ENCODE measurements around the gene RASD2. TPM values are rescaled to one million over a fixed set of nuclear protein-coding genes. Genes with fewer than 3 reads are reported as not detected.

The RASD2 gene
- total RNA-seq, 1 experiment from 2014 or later, result 3.1 TPM

DNA sequence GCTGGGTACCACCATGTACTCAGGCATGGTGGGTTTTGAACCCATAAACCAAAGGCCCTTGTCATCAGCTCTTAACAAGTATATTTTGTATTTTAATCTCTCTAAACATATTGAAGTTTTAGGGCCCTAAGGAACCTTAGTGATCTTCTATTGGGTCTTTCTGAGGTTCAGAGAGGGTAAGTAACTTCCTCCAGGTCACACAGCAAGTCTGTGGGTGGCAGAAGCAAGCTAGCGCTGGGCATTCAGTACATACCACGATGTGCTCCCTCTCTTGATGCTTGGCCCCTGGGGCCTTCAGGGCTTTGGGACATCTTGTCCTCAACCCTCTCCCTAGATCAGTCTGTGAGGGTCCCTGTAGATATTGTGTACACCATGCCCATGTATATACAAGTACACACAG, 12.7 kb downstream of the RASD2 start:
- no peak overlapping the region for H3K4me3 Mint-ChIP-seq
- ATAC-seq (no peak), DNase-seq (ENCODE audit: low spot score) (no peak)
- no peaks in the 10 kb centered on the region for H3K36me3 Mint-ChIP-seq
- ChIA-PET POLR2A (no interaction called here), CTCF (interaction anchor here (1.6 to 2.0 kb wide), 2 partner anchors 12 to 15 kb away, joined by 5 to 6 read pairs; partner anchors contain the start of gene RASD2)
- H3K4me1 Mint-ChIP-seq, result peaks cover 24% of the 10 kb centered on the region
- H3K27ac Mint-ChIP-seq, result no peak overlapping the region
- TF ChIP-seq ZNF396 (CRISPR knock-in tag; IDR thresholded peaks at IDR 0.05; ENCODE audit: borderline replicate concordance) (no peak), SOX15 (CRISPR knock-in tag; IDR thresholded peaks at IDR 0.05) (no peak), OVOL2 (CRISPR knock-in tag; IDR thresholded peaks at IDR 0.05; ENCODE audit: borderline replicate concordance) (no peak), ESRRA (CRISPR knock-in tag; IDR thresholded peaks at IDR 0.05; ENCODE audit: borderline replicate concordance) (no peak), NR3C1 (CRISPR knock-in tag; conservative IDR thresholded peaks at IDR 0.05; ENCODE audit: low read depth) (no peak), JUN (CRISPR knock-in tag; IDR thresholded peaks at IDR 0.05) (no peak)
- TF ChIP-seq, protein P1, sequence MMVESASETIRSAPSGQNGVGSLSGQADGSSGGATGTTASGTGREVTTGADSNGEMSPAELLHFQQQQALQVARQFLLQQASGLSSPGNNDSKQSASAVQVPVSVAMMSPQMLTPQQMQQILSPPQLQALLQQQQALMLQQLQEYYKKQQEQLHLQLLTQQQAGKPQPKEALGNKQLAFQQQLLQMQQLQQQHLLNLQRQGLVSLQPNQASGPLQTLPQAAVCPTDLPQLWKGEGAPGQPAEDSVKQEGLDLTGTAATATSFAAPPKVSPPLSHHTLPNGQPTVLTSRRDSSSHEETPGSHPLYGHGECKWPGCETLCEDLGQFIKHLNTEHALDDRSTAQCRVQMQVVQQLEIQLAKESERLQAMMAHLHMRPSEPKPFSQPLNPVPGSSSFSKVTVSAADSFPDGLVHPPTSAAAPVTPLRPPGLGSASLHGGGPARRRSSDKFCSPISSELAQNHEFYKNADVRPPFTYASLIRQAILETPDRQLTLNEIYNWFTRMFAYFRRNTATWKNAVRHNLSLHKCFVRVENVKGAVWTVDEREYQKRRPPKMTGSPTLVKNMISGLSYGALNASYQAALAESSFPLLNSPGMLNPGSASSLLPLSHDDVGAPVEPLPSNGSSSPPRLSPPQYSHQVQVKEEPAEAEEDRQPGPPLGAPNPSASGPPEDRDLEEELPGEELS (CRISPR knock-in tag; IDR thresholded peaks at IDR 0.05), result no peak
- TF ChIP-seq, protein P2, sequence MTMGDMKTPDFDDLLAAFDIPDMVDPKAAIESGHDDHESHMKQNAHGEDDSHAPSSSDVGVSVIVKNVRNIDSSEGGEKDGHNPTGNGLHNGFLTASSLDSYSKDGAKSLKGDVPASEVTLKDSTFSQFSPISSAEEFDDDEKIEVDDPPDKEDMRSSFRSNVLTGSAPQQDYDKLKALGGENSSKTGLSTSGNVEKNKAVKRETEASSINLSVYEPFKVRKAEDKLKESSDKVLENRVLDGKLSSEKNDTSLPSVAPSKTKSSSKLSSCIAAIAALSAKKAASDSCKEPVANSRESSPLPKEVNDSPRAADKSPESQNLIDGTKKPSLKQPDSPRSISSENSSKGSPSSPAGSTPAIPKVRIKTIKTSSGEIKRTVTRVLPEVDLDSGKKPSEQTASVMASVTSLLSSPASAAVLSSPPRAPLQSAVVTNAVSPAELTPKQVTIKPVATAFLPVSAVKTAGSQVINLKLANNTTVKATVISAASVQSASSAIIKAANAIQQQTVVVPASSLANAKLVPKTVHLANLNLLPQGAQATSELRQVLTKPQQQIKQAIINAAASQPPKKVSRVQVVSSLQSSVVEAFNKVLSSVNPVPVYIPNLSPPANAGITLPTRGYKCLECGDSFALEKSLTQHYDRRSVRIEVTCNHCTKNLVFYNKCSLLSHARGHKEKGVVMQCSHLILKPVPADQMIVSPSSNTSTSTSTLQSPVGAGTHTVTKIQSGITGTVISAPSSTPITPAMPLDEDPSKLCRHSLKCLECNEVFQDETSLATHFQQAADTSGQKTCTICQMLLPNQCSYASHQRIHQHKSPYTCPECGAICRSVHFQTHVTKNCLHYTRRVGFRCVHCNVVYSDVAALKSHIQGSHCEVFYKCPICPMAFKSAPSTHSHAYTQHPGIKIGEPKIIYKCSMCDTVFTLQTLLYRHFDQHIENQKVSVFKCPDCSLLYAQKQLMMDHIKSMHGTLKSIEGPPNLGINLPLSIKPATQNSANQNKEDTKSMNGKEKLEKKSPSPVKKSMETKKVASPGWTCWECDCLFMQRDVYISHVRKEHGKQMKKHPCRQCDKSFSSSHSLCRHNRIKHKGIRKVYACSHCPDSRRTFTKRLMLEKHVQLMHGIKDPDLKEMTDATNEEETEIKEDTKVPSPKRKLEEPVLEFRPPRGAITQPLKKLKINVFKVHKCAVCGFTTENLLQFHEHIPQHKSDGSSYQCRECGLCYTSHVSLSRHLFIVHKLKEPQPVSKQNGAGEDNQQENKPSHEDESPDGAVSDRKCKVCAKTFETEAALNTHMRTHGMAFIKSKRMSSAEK (CRISPR knock-in tag; IDR thresholded peaks at IDR 0.05; ENCODE audit: borderline replicate concordance), result no peak
- TF ChIP-seq, protein P3, sequence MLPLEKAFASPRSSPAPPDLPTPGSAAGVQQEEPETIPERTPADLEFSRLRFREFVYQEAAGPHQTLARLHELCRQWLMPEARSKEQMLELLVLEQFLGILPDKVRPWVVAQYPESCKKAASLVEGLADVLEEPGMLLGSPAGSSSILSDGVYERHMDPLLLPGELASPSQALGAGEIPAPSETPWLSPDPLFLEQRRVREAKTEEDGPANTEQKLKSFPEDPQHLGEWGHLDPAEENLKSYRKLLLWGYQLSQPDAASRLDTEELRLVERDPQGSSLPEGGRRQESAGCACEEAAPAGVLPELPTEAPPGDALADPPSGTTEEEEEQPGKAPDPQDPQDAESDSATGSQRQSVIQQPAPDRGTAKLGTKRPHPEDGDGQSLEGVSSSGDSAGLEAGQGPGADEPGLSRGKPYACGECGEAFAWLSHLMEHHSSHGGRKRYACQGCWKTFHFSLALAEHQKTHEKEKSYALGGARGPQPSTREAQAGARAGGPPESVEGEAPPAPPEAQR (CRISPR knock-in tag; IDR thresholded peaks at IDR 0.05), result no peak
- no peaks in the 10 kb centered on the region for H3K27me3 Mint-ChIP-seq (ENCODE audit: low read depth)
- no peaks in the 10 kb centered on the region for H3K9me3 Mint-ChIP-seq

DNA sequence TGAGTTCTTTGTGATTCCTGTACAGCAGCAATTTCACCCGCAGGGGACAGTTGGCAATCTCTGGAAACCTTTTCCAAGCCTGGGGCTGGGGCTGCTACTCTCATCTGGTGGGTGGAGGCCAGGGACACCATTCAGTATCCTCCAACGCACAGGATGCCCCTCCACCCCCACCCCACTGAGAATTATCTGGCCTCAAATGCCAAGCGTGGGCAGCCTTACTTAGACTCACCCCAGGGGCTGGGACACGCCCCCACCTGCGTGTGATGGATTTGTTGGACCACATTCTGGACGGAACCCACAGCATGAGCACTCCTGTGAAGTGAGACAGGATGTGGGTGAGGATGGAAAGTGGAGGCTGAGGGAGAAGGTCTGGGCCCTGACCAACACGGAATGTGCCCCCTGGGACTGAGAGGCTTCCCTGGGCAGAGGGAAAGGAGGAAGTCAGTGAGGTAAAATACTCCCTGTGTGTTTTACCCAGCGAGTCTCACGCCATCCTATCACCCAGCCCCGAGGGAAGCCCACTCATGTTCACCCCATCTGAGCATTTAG, 13.7 kb downstream of the RASD2 start:
- no peak for ATAC-seq
- ChIA-PET CTCF (interaction anchor here (1.5 kb wide), 1 partner anchor 29 kb away, joined by 4 read pairs; no protein-coding TSS in a partner anchor), POLR2A (interaction anchor here (0.6 kb wide), 1 partner anchor 55 kb away, joined by 7 read pairs; no protein-coding TSS in a partner anchor)
- no peaks in the 10 kb centered on the region for H3K9me3 Mint-ChIP-seq
- peaks cover 13% of the 10 kb centered on the region for H3K4me1 Mint-ChIP-seq
- no peak for DNase-seq (ENCODE audit: low spot score)
- H3K27ac Mint-ChIP-seq, result no peak overlapping the region
- no peaks in the 10 kb centered on the region for H3K27me3 Mint-ChIP-seq (ENCODE audit: low read depth)
- no peak overlapping the region for H3K4me3 Mint-ChIP-seq
- no peaks in the 10 kb centered on the region for H3K36me3 Mint-ChIP-seq
- no peak for TF ChIP-seq RORB (CRISPR knock-in tag; IDR thresholded peaks at IDR 0.05)
- TF ChIP-seq, protein P4, sequence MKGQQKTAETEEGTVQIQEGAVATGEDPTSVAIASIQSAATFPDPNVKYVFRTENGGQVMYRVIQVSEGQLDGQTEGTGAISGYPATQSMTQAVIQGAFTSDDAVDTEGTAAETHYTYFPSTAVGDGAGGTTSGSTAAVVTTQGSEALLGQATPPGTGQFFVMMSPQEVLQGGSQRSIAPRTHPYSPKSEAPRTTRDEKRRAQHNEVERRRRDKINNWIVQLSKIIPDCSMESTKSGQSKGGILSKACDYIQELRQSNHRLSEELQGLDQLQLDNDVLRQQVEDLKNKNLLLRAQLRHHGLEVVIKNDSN (CRISPR knock-in tag; IDR thresholded peaks at IDR 0.05), result no peak
- no peak for TF ChIP-seq GRHL2 (CRISPR knock-in tag; IDR thresholded peaks at IDR 0.05; ENCODE audit: insufficient replicate concordance, severe bottlenecking)
- TF ChIP-seq OVOL2 (CRISPR knock-in tag; IDR thresholded peaks at IDR 0.05; ENCODE audit: borderline replicate concordance), result no peak
- TF ChIP-seq ZNF396 (CRISPR knock-in tag; IDR thresholded peaks at IDR 0.05; ENCODE audit: borderline replicate concordance), result no peak
- no peak for TF ChIP-seq GTF2I (CRISPR knock-in tag; conservative IDR thresholded peaks at IDR 0.05)
- TF ChIP-seq, protein P5, sequence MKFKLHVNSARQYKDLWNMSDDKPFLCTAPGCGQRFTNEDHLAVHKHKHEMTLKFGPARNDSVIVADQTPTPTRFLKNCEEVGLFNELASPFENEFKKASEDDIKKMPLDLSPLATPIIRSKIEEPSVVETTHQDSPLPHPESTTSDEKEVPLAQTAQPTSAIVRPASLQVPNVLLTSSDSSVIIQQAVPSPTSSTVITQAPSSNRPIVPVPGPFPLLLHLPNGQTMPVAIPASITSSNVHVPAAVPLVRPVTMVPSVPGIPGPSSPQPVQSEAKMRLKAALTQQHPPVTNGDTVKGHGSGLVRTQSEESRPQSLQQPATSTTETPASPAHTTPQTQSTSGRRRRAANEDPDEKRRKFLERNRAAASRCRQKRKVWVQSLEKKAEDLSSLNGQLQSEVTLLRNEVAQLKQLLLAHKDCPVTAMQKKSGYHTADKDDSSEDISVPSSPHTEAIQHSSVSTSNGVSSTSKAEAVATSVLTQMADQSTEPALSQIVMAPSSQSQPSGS (CRISPR knock-in tag; IDR thresholded peaks at IDR 0.05; ENCODE audit: borderline replicate concordance, low read depth), result no peak
- TF ChIP-seq, protein P6, sequence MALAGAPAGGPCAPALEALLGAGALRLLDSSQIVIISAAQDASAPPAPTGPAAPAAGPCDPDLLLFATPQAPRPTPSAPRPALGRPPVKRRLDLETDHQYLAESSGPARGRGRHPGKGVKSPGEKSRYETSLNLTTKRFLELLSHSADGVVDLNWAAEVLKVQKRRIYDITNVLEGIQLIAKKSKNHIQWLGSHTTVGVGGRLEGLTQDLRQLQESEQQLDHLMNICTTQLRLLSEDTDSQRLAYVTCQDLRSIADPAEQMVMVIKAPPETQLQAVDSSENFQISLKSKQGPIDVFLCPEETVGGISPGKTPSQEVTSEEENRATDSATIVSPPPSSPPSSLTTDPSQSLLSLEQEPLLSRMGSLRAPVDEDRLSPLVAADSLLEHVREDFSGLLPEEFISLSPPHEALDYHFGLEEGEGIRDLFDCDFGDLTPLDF (CRISPR knock-in tag; IDR thresholded peaks at IDR 0.05), result no peak
- no peak for TF ChIP-seq TP53 (CRISPR knock-in tag; IDR thresholded peaks at IDR 0.05)
- no peak for TF ChIP-seq ZNF416 (CRISPR knock-in tag; IDR thresholded peaks at IDR 0.05)
- no peak for TF ChIP-seq NR3C1 (CRISPR knock-in tag; conservative IDR thresholded peaks at IDR 0.05; ENCODE audit: low read depth)
- TF ChIP-seq SP1 (CRISPR knock-in tag; conservative IDR thresholded peaks at IDR 0.05), result no peak
- TF ChIP-seq ZBTB21 (CRISPR knock-in tag; IDR thresholded peaks at IDR 0.05; ENCODE audit: borderline replicate concordance), result no peak
- TF ChIP-seq NFE2L1 (CRISPR knock-in tag; IDR thresholded peaks at IDR 0.05), result no peak
- TF ChIP-seq, protein P7, sequence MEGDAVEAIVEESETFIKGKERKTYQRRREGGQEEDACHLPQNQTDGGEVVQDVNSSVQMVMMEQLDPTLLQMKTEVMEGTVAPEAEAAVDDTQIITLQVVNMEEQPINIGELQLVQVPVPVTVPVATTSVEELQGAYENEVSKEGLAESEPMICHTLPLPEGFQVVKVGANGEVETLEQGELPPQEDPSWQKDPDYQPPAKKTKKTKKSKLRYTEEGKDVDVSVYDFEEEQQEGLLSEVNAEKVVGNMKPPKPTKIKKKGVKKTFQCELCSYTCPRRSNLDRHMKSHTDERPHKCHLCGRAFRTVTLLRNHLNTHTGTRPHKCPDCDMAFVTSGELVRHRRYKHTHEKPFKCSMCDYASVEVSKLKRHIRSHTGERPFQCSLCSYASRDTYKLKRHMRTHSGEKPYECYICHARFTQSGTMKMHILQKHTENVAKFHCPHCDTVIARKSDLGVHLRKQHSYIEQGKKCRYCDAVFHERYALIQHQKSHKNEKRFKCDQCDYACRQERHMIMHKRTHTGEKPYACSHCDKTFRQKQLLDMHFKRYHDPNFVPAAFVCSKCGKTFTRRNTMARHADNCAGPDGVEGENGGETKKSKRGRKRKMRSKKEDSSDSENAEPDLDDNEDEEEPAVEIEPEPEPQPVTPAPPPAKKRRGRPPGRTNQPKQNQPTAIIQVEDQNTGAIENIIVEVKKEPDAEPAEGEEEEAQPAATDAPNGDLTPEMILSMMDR (IDR thresholded peaks at IDR 0.05), result no peak
- TF ChIP-seq ESRRA (CRISPR knock-in tag; IDR thresholded peaks at IDR 0.05; ENCODE audit: borderline replicate concordance), result no peak
- no peak for TF ChIP-seq TCF7 (CRISPR knock-in tag; IDR thresholded peaks at IDR 0.05; ENCODE audit: low read depth)
